Measurements from ENCODE around the gene PTPRO.

- TF ChIP-seq POLR2A (IDR thresholded peaks at IDR 0.05; ENCODE audit: extremely low read depth, insufficient read length) = no peak
- TF ChIP-seq, protein P1, sequence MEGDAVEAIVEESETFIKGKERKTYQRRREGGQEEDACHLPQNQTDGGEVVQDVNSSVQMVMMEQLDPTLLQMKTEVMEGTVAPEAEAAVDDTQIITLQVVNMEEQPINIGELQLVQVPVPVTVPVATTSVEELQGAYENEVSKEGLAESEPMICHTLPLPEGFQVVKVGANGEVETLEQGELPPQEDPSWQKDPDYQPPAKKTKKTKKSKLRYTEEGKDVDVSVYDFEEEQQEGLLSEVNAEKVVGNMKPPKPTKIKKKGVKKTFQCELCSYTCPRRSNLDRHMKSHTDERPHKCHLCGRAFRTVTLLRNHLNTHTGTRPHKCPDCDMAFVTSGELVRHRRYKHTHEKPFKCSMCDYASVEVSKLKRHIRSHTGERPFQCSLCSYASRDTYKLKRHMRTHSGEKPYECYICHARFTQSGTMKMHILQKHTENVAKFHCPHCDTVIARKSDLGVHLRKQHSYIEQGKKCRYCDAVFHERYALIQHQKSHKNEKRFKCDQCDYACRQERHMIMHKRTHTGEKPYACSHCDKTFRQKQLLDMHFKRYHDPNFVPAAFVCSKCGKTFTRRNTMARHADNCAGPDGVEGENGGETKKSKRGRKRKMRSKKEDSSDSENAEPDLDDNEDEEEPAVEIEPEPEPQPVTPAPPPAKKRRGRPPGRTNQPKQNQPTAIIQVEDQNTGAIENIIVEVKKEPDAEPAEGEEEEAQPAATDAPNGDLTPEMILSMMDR (IDR thresholded peaks at IDR 0.05; ENCODE audit: low read depth, low read length) = no peak
- TF ChIP-seq, protein P2, sequence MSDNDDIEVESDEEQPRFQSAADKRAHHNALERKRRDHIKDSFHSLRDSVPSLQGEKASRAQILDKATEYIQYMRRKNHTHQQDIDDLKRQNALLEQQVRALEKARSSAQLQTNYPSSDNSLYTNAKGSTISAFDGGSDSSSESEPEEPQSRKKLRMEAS (IDR thresholded peaks at IDR 0.05; ENCODE audit: low read depth, low read length) = no peak
- no peak for TF ChIP-seq MYC (IDR thresholded peaks at IDR 0.05; ENCODE audit: low read depth, low read length)
Observed at GRCh38 chr12:15505616-15506015, 183.3 kb downstream of the PTPRO start.

Data from NB4 (cell line).